ENCODE data around the gene JAM3.

DNA sequence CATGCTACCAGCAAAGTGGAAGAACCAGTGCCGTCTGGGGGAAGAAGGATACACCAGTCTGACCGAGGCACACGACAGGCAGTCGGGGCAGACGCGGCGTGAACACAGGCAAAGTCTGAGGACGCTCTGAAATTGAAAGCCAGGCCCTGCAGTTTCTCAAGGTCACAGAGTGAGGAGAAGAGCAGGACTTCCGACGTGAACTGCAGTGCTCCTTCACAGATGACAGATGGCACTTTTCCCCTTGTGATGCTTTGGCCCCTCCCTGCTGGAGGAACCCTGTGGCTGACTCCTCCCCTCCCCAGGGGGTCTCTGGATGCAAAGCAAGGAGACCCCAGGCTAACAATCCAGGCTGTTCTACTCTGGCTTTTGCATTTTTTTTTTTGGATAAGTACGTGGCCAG is 19.6 kb upstream of the JAM3 start:
- TF ChIP-seq, protein P1, sequence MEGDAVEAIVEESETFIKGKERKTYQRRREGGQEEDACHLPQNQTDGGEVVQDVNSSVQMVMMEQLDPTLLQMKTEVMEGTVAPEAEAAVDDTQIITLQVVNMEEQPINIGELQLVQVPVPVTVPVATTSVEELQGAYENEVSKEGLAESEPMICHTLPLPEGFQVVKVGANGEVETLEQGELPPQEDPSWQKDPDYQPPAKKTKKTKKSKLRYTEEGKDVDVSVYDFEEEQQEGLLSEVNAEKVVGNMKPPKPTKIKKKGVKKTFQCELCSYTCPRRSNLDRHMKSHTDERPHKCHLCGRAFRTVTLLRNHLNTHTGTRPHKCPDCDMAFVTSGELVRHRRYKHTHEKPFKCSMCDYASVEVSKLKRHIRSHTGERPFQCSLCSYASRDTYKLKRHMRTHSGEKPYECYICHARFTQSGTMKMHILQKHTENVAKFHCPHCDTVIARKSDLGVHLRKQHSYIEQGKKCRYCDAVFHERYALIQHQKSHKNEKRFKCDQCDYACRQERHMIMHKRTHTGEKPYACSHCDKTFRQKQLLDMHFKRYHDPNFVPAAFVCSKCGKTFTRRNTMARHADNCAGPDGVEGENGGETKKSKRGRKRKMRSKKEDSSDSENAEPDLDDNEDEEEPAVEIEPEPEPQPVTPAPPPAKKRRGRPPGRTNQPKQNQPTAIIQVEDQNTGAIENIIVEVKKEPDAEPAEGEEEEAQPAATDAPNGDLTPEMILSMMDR (IDR thresholded peaks at IDR 0.05), result no peak
- TF ChIP-seq EZH2 (IDR thresholded peaks at IDR 0.05), result no peak
- no peak for TF ChIP-seq EZH2phosphoT487 (IDR thresholded peaks at IDR 0.05)
